GM21717 (cell line): ENCODE data around the gene SLIT1.

Experiments used
- ATAC-seq: cut with Tn5 transposase; IDR thresholded peaks from one replicate; pipeline ENCODE4 v1.9.1; 2021; ENCODE audit warnings: mild to moderate bottlenecking, moderate library complexity; ENCODE audit not compliant: unreplicated experiment

Gene SLIT1

DNA sequence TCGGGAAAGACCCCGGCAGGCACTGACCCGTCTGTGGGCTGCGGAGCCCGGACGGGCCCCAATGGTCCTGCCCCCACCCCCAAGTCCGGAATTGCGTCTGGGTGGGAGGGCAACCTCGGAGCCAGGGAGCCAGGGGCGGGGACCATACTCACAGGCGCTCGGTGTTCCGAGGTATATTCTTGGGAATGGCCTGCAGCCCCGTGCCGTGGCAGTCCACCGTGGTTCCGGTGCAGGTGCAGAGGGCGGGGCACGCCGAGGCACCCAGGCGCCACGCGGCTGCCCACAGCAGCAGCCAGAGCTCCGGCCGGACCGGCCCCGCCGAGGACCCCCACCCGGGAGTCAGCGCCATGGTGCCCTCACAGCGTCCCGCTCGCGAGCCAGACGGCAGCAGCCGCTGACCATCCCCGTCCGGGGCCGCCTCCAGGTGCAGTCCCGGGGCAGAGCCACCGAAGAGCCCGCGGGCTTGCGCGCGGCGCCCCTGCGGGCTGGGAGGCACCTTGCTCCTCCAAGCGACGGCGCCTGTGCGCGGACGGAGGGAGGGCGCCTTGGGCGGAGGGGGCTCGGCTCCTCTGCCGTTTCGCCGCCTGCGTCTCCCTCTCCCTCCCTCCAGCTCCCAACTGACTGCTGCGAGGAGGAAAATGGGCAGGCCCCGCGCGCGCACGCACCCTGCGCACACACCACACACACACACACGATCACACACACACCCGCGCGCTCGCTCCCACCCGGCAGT is at the start of gene SLIT1:
Gene SLIT1, minus strand, starts transcription at position 634 of the 733 bp plus-strand sequence. Its CDS starts 285 bp downstream, at position 349.
- ATAC-seq: no peak

DNA sequence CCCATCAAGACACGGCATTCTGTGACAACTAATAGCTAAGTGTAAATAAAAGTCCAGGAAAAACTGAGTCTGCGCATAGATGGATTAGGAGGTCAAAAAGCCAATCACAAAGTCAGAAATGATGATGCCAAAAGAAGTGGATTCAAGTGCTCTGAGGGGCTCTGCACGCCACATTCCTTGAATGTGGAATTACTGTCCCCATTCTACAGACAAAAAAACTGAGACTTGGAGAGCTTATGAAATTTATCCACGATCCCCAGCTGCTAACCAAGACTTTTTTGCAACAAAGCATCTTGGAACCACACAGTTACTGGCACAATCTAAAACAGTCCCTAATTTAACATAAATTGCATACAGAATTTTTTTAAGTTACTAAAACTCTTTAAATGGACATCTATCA is 49.6 kb upstream of the SLIT1 start:
- ATAC-seq: no peak

DNA sequence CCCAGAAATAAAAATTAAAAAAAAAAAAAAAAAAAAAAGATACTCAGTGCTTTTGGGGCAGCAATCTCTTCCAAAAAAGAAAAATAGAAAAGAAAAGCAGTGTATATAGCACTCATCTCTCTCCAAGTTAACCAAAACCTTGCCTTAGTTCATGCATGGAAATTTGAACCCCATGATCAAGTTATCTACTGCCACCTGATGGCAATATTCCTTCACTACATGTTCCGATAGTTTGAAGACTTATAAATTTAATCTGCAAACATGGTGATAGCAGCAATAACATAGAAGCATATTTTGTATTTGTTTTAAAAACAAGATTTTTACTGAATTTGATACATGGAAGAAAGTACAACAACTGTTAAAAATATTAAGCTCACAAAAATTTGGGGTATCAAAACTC is 48.6 kb upstream of the SLIT1 start:
- no peak for ATAC-seq

DNA sequence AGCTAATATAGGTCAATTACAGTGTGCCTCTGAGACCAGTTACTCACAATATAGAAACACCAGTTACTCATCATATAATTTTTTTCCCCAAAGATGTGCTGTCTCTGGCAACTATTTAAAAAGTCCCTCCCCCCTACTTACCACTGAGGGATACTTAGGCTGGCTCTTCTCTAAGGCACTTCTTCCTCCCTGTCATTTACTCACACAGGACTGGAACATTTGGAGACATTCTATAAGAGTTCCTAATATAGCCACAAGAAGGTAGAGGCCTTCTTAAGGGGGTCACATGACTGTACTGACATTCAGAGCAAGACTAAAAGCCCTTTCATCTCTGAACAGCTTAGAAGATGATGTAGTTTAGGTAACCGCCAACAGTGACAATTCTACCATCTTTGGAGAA is 44.4 kb upstream of the SLIT1 start:
- ATAC-seq: no peak

DNA sequence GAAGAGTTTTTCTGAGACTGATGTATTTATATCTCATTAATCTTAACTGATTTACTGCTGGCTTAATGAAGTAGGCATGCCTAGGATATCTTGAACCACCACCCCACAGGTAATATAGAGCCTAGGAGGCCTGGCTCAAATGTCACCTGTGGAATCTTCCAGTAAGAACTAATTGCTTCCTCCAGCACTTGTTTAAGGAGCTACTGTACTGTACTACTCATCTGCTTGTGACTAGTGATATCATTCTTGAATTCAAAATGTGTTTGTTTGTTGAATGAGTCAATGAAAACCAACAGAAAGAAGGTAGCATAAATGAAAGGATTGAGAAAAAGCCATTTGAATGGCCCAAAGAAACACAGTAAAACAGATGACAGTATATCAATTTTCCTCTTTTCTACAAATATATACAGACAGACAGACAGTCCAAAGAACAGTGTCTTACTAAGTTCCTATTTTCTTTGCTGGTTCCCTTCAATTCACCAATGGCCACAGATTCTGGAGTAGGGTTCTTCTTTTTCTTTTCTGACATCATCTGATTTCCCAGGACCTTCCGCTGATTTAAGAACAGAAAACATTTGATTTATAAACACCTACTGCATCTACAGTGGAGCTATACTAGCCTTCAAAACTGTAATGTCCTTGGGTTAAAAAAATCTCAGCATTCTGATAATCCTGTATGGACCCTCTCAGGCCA is 43.7 kb upstream of the SLIT1 start:
- ATAC-seq: no peak

DNA sequence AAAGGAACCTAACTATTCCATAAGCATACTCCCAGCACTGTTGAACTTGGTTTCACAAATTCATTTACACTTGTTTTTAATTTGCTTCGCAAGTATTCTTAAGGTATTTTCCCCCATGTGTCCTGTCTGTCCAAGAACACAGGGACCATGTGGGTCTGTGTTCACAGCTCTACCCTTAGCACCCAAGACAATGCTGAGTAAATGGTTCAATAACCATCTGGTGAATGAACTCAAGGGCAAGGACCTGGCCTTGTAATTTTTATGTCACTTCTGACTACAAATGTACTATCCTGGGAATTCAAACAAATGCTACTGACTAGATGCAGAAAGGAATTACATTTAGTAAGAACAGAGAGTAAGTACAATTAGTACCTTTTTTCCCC is 43.0 kb upstream of the SLIT1 start:
- ATAC-seq: no peak

DNA sequence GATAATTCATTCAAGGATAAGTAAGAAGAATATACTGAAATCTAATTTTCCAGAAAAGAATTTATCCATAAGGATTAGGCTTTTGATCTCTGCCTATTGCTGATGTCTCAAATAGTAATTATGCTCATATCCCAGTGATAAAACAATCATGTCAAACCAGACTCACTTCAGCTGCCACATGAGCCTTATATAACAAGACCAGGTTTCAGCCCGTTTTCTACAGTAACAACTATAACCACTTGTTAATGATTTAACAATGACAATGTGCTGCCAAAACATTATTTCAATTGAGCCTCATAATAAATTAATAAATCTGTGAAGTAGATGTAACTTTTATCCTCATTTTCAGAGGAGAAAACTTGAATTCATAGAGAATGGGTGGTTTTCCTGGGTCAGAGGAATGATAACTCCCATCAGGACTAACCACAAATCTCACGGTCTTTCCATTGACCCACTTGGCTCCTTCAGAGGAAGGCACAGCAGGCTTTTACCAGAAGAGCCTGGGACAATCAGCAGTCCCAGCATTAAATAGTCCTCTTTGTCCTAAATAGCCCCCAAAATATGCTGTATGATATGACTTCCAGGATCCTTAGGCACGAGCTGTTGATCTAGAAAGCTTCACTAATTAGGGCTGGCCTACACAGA is 42.5 kb upstream of the SLIT1 start:
- ATAC-seq: no peak

DNA sequence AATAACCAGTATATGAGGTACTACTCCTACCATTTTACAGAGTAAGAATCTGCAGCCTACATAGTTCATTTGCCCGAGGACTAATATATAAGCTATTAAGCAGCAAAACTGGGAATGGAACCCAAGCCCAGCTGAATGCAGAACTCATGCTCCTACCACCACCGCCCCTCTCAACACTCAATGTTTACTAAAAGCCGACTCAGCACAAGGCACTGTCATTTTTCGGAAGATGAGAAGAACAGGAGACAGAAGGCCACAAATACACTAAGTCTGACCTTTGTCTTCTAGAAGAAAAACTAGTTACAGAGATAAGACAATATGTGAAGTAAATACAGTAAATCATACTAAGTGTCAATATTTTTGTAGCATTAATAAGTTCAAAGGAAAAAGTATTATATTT is 40.6 kb upstream of the SLIT1 start:
- ATAC-seq: no peak

DNA sequence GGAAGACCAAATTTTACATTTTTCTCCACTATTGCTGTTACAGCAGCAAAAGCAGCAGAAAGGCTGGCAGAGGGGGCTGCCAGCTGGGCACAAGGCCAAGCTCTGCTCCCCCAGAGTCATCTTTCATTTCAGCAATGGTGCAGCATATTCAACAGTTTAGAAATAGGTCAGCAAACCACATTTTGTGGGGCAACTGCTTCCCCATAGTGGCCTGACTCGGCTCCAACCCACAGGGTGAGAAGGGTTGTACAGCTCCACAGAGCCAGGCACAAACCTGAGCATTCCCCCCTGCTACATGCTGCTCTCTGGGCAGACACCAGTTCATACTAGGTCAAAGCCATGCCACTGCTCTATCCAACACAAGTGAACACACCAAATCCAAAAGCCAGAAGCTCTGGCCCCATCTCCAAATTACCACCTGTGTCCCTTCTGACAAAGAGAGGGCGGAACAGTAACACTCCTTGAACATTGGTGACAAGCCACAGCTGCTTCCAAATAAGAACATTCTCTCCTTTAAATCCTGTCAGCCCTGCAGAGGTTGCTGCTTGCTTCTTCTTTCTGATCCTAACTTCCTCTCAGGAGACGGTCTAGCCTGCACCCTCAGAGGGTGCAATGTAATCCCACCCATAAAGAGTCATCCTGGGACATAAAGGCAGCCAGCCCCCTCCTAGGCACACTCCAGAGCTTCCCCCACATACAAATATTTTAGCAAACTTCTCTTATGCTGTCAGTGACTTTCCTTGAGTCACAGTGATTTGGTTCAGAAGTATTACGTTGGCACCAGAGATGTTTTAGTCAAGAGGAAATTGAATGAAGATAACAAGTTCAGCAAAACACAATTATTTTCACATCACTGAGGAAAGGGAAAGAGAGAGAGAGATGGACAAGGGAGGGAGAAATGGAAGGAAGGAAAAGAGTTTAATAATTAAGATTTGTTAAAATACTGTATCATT is 39.0 kb upstream of the SLIT1 start:
- ATAC-seq: no peak

DNA sequence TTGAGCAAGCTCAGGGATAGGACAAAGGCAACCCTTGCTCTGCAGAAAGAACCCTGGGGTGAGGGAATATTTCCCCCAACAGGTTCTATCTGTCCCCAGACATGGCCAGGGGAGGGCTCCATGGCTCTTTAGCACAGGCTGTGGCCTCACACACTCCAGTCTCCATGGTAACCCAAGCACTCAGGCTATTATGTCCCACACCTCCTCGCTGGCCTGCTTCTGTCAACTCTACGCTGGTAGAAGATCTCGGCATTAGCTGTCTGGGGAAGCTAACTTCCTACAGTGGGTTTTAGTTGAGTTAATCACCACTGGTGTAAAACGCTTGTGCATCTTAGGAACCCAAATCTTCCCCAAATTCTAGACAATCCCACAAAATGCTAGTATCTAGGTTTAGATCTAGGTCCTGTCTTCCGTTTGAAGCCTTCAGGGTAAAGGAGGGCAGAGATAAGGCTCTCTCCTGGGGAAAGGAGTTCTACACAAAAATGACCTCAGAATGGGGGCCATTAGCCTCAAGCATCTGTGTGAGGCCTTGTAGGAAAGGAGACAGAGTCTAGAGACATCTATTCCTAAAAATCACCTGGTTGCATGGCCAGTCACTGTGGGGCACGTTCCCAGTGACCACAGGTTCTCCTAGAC is 36.7 kb upstream of the SLIT1 start:
- no peak for ATAC-seq

DNA sequence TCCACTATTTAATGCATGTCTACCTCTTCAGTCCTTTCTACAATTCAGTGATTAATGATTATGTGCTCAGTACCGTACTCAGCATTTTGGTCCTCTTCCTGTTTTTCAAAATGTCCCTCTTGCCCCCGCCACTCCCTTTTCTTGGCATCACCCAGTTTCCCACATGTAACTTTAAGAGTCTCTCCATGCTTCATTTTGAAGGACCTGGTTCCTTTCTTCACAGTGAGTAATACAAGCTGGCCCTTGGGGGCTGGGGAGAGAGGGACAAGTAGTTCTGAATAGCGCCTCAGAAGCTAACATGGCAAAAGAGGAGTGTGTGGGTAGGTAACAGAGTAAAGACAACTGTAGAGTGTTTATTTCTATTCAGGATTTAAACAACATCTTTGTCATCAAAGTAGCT is 34.6 kb upstream of the SLIT1 start:
- no peak for ATAC-seq

DNA sequence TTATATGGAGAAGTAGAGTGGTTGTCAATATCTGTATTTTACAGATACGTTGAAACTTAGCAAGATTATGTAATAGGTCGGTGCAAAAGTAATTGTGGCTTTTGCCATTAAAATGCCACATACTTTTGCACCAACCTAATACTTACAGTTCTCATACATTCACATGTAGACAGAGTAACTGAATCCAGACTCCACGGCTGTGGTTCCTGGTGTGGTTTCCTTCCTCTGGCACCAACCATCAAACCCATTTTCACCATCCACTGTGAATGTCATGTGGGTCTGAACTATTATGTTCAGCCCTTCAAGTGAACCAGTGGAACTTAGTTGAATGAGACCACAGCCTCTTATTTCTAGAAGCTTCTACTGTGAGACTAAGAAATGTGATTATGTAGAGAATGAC is 31.5 kb upstream of the SLIT1 start:
- no peak for ATAC-seq

DNA sequence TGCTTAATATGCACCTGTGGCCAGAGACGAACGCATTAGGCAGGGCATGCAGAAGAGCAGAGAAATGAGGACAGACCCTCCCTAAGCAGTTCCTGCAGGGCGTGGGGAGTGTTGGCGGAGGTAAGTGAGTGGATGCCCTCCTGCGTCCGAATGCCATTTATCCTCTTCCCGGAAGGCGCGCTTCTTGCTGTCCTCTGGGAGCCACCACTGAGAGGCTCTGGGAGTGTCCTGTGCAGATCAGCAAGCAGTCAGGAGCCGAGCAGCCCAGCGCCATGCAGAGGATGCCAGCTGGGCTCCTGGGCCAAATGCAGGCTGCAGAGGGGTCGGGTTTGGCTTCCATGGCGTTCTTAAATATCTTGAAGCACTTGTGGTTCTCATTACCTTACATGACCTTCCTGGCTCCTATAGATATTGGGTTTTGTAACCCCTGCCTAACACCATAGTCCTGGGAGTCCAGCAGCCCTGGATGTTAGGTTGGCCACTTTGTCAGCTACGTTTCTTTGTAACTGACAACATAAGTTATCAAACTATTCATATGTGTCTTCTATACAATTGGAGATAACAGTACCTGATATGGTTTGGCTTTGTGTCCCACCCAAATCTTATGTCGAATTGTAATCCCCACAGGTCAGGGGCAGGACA is 30.0 kb upstream of the SLIT1 start:
- no peak for ATAC-seq

DNA sequence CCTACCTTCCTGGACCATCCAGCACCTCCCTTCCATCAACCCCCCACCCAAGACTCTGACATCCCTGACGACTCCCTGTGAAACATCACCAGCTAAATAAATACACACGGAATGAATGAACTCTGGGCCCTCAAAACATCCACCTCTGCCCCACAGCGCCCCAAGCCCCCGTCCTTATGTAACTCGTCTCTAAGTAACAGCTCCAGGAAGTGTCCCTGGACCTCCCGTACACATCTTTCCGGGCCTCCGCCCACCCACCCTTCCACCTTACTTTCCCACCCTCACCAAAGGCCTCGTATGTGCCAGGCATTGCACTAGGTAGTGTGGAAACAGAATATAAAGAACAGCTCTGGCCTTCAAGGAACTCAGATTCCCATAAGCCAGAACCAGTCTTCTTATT is 27.7 kb upstream of the SLIT1 start:
- ATAC-seq: no peak

DNA sequence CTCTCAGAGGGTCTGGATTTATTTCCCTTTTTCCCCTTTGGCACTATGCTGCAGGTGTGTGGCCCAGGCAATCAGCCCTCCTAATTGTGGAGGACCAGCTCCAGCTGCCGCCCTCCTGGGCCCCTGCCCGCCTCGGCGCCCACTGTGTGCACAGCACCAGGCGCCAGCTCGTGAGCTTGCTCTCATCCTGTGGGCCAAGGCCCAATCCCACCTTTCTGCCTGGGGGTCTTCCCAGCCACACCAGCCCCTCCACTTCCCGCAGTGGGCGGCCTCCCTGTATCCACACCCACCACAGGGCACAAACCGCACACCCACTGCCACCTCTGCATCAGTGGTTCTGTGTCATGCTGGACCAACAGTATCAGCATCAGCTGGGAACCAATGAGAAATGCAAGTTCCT is 25.5 kb upstream of the SLIT1 start:
- no peak for ATAC-seq

DNA sequence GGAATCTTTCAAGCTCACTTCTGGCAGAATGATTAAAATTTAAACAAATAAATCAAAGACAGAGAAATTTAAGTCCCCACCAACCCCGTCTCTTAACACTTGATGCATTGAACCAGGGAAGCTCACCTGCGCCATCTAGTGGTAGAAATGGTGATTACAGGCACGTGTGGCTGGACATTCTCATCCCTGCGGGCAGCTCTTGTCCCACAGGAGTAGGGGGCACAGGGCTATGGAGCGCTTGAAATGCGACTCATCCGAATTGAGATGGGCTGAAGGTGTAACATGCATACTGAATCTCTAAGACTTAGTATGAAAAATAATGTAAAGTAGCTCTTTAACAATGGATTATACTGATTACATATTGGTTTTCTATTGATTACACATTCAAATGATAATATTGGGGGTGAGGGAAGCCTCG is 24.8 kb upstream of the SLIT1 start:
- ATAC-seq: no peak

DNA sequence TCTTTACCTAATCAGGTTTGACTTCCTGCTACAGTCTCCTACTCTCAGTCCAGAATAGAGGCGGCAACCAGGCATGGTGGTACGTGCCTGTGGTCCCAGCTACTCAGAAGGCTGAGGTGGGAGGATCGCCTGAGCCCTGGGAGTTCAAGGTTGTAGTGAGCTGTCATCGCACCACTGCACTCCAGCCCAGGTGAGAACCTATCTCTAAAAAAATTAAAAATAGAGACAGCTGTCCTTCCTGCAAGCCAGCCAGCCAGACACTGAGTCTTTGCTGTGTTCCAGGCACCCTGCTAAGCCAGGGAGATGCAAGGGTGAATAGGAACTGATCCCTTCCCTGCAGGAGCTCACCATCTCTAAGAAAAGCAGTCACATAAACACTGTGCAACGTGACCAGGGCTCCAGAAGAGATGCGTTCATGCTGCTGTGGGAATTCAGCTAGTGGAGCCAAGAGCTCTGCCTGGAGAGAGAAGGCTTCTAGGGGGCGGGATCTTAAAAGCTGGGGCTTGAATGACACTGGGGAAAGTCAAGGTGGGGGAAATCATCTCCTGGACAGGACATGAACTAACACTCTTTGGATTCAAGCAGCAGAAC is 22.1 kb upstream of the SLIT1 start:
- no peak for ATAC-seq

DNA sequence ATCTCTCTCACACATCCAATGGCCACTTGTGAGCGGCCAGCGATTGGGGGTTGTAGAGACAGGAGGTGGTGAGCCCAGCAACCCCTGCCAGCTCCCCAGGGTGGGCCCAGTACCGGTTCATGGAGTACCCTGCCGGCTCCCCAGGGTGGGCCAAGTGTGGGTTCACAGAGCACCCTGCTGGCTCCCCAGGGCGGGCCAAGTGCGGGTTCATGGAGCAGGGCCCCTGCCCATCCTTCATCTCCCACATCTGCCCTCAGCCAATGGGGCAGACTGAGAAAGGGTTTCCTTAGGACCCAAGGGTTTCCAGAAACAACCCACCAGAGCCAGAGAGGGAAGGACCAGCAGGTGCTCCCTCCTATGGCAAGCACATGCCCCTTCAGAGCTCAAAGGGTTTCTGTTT is 21.4 kb upstream of the SLIT1 start:
- no peak for ATAC-seq

DNA sequence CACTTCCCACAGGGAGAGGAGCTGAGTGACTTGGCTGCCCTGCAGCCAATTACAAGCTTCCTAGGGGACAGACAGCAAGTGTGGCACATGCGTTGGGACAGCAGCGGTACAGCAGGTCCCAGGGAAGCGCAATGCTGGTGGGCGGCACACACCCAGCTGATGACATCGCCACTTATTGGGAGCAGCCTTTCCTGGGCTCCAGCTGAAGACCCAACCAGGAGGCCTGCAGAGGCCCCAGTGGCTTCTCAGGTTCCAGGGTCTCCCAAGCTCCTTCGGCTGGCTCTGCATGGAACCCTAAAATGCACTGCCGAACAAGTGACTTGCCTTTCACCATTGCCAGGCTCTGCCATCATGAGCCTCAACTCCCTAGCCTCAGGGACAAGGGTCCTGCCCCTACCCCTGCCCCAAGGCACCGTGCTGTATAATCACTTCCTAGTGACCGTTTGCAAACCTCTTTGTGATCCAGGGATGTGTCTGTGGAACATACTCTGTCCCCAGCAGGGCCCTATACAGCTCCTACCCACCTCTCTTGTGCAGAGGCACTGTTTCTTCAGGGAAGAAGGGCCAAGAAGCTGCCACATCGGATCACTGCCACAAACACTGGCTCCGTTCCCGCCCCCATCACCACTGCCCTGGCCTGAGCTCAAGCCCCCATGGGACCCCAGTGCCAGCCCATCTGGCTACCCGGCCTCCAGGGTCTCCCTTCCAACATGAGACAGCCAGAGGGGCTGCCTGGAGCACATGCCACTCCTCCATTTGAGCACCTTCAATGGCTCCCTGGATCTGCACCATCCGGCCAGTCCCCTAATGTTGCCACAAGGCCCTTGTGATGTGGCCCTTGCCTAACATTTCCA is 19.3 kb upstream of the SLIT1 start:
- ATAC-seq: no peak
